Esophagus muscularis mucosa (tissue), 4 donors: ENCODE data around the gene LILRA6. TPM values are rescaled to one million over a fixed set of nuclear protein-coding genes. Genes with fewer than 3 reads are reported as not detected.

Experiments
- DNase-seq: peaks from one replicate; pipeline ENCODE4 v3.0.0-alpha.2; 2017; ENCODE audit errors: extremely low spot score
- H3K27ac ChIP-seq, 4 donors: fragments of 200-600 bp; sonication (generic); replicated peaks in 1 of 4; 1 replicate in 3 of 4; 2 replicates in 1 of 4; pipeline ENCODE4 v1.5.1; 2016 to 2019; ENCODE audit warnings: mild to moderate bottlenecking in 1 of 4
- H3K27me3 ChIP-seq, 4 donors: fragments of 200-600 bp; sonication (generic); one replicate each; pipeline versions ENCODE4 v1.5.1 to v1.6.0; 2016 to 2019
- H3K36me3 ChIP-seq, 4 donors: fragments of 200-600 bp; sonication (generic); one replicate each; pipeline ENCODE4 v1.5.1; 2016 to 2019
- H3K4me1 ChIP-seq, 4 donors: fragments of 200-600 bp; sonication (generic); one replicate each; pipeline ENCODE4 v1.5.1; 2016 to 2019
- H3K4me3 ChIP-seq, 4 donors: fragments of 200-600 bp; sonication (generic); 1 replicate in 2 of 4; 2 replicates in 2 of 4; pipeline ENCODE4 v1.5.1; 2016 to 2019; ENCODE audit warnings: mild to moderate bottlenecking in 4 of 4, moderate library complexity in 1 of 4
- H3K9me3 ChIP-seq, 4 donors: fragments of 200-600 bp; sonication (generic); 1 replicate in 3 of 4; 2 replicates in 1 of 4; pipeline ENCODE4 v1.5.1; 2016 to 2019
- CTCF ChIP-seq, 3 experiments: fragments of 200-600 bp in 2 of 3; fragments of 450-650 bp in 1 of 3; sonication (generic) in 2 of 3; IDR thresholded peaks; one replicate each; pipeline ENCODE4 v1.5.1; 2017 to 2019; ENCODE audit warnings: antibody characterized with exemption in 3 of 3, mild to moderate bottlenecking in 2 of 3, moderate library complexity in 1 of 3
- EP300 ChIP-seq: sonication (generic); formaldehyde crosslinking; IDR thresholded peaks from one replicate; pipeline ENCODE4 v1.6.1; 2017; ENCODE audit warnings: antibody characterized with exemption
- POLR2A ChIP-seq: fragments of 450-650 bp; IDR thresholded peaks from one replicate; pipeline ENCODE4 v1.6.1; 2017; ENCODE audit warnings: antibody characterized with exemption, moderate library complexity, mild to moderate bottlenecking, low read depth
- POLR2AphosphoS5 ChIP-seq, 2 donors: sonication (generic); formaldehyde crosslinking; IDR thresholded peaks; one replicate each; pipeline ENCODE4 v1.6.1; 2017; ENCODE audit warnings: antibody characterized with exemption in 2 of 2
- WGBS: methylation state at CpG from one replicate; pipeline ENCODE4 v1.1.5; 2018; 5-methylcytosine and 5-hydroxymethylcytosine counted together
- intact Hi-C: fragments of 100-400 bp; cut with DNase I; formaldehyde crosslinking; loops from one replicate; pipeline ENCODE4 v1.15.1; 2023
- total RNA-seq, 4 donors: library from RNA; depleted of rRNA; stranded (reverse); fragments of >200 nt; gene quantifications; one replicate each; pipeline versions ENCODE4 v1.1.0 to v1.2.1, GENCODE V29; 2016

LILRA6 gene
- total RNA-seq, 4 donors from 2014 or later = 0.86 to 2.9 (median 2.6) TPM

DNA sequence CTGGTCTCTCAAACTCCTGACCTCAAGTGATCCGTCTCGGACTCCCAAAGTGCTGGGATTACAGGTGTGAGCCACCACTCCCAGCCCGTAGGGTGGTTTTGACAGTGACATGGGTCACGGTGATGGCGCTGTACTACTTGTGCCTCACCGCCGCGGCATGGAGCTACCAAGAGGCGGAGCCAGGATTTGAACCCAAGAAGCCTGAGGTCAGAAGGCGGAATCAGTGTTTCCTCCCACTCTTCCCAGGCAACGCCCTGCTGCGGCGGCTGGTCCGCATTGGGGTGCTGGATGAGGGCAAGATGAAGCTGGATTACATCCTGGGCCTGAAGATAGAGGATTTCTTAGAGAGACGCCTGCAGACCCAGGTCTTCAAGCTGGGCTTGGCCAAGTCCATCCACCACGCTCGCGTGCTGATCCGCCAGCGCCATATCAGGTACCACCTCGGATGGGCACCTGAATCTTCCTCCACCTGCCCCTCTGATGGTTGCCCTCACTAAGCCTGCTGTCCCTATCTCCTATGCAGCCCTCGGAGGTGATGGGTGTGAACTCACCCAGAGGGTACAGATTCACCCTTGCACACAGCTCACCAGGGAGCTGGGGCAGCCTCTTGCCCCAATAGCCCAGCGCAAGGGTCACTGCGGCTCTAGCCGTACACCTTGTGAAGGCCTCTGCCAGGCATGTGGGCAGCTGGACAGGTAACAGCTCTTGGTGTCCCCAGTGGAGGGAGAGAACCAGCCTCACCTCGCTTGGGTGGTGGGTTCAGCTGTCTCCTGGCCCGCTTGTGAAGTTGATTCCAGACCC, 36.4 kb downstream of the LILRA6 start:
- 89% methylated on average over 23 of the region's 27 CpGs for WGBS
- no peak for DNase-seq
- peak overlapping the region in 1 of 4 donors; percentile 4 for H3K4me3 ChIP-seq
- TF ChIP-seq POLR2AphosphoS5 (IDR thresholded peaks at IDR 0.05) (no peak), CTCF (IDR thresholded peaks at IDR 0.05) (no peak), POLR2A (no peak), EP300 (no peak)
- peaks cover 85 to 93% (median 93%) of the 10 kb centered on the region in 4 donors for H3K4me1 ChIP-seq
- intact Hi-C loops = no loop called here
- no peaks in the 10 kb centered on the region for H3K27me3 ChIP-seq
- peak overlapping the region in 1 of 4 donors; percentile 67 for H3K27ac ChIP-seq
- no peaks in the 10 kb centered on the region for H3K9me3 ChIP-seq
- H3K36me3 ChIP-seq = peaks cover 46 to 79% (median 69%) of the 10 kb centered on the region in 4 donors

GRCh38 chr19:54204767-54205468, 37.7 kb downstream of the LILRA6 start:
- peaks cover 75 to 91% (median 88%) of the 10 kb centered on the region in 4 donors for H3K4me1 ChIP-seq
- H3K27me3 ChIP-seq = no peaks in the 10 kb centered on the region
- 86% methylated on average over 4 of the region's 4 CpGs for WGBS
- peaks cover 46 to 79% (median 69%) of the 10 kb centered on the region in 4 donors for H3K36me3 ChIP-seq
- no peak for TF ChIP-seq POLR2A
- no peak for TF ChIP-seq EP300
- TF ChIP-seq CTCF (IDR thresholded peaks at IDR 0.05) = no peak
- no peak for TF ChIP-seq POLR2AphosphoS5 (IDR thresholded peaks at IDR 0.05)
- H3K4me3 ChIP-seq = no peak overlapping the region
- no peaks in the 10 kb centered on the region for H3K9me3 ChIP-seq
- intact Hi-C loops = loop anchor here (5.0 kb wide), 1 partner anchor 38 kb away; no protein-coding TSS in a partner anchor
- DNase-seq = no peak
- no peak overlapping the region for H3K27ac ChIP-seq

DNA sequence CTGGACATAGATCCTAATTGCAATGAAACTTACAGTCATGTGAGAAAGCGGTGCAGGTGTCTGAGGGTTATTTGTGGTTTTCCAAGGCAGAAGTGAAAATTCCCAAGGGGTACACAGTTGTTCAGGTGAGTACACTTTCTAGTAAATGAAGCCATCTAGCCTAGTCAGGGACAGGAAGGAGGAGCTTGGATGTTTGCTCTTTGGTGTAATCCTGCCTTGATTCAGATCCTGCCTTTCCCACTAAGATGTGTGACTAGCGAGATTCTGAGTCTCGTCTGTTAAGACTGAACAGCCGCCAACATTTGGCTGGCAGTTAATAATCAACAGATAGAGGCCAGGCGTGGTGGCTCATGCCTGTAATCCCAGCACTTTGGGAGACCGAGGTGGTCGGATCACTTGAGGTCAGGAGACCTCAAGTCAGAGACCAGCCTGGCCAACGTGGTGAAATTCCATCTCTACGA, 39.4 kb downstream of the LILRA6 start:
- no peaks in the 10 kb centered on the region for H3K9me3 ChIP-seq
- intact Hi-C loops = loop anchor here (5.0 kb wide), 1 partner anchor 36 kb away; no protein-coding TSS in a partner anchor
- no peaks in the 10 kb centered on the region for H3K27me3 ChIP-seq
- DNase-seq = no peak
- WGBS = 48% methylated on average over 9 of the region's 9 CpGs
- H3K4me1 ChIP-seq = peaks cover 57 to 78% (median 74%) of the 10 kb centered on the region in 4 donors
- H3K27ac ChIP-seq = no peak overlapping the region
- peaks cover 46 to 69% (median 65%) of the 10 kb centered on the region in 4 donors for H3K36me3 ChIP-seq
- H3K4me3 ChIP-seq = no peak overlapping the region
- TF ChIP-seq POLR2A (no peak), EP300 (no peak), POLR2AphosphoS5 (IDR thresholded peaks at IDR 0.05) (no peak), CTCF (IDR thresholded peaks at IDR 0.05) (no peak)

GRCh38 chr19:54201980-54202379, 40.6 kb downstream of the LILRA6 start:
- WGBS = 74% methylated on average over 13 of the region's 13 CpGs
- Histone ChIP-seq H3K27ac (peak overlapping the region in 3 of 4 donors; percentile 91 to 97 (median 93)), H3K4me1 (peaks cover 50 to 68% (median 64%) of the 10 kb centered on the region in 4 donors), H3K9me3 (no peaks in the 10 kb centered on the region), H3K36me3 (peaks cover 38 to 58% (median 54%) of the 10 kb centered on the region in 4 donors), H3K27me3 (no peaks in the 10 kb centered on the region), H3K4me3 (peak overlapping the region; percentile 53 to 81 (median 76))
- TF ChIP-seq POLR2A = no peak
- TF ChIP-seq POLR2AphosphoS5 (IDR thresholded peaks at IDR 0.05) = no peak
- no peak for TF ChIP-seq EP300
- intact Hi-C loops = loop anchor here (5.0 kb wide), 1 partner anchor 35 kb away; no protein-coding TSS in a partner anchor
- DNase-seq = no peak
